ENCODE data around the gene SORCS2. TPM values are rescaled to one million over a fixed set of nuclear protein-coding genes. Genes with fewer than 3 reads are reported as not detected.

SORCS2 gene
- total RNA-seq, 4 donors from 2014 or later, result 0.48 to 1.8 (median 0.68) TPM; not detected in 1

- no peak overlapping the region for H3K4me3 ChIP-seq
- TF ChIP-seq POLR2AphosphoS5 (IDR thresholded peaks at IDR 0.05) (no peak), CTCF (IDR thresholded peaks at IDR 0.05) (no peak), POLR2A (IDR thresholded peaks at IDR 0.05) (no peak), EP300 (IDR thresholded peaks at IDR 0.05; ENCODE audit: low read depth) (no peak)
- intact Hi-C loops (cut with DNase I; ENCODE audit: low total_unique reads), result no loop called here
Observed at GRCh38 chr4:7535094-7535493, 342.8 kb downstream of the SORCS2 start.

GRCh38 chr4:7535619-7536018 is 343.3 kb downstream of the SORCS2 start:
- WGBS, 2 donors (ENCODE audit: low coverage in 1 of 2), result 64 to 100% methylated on average over 2 to 11 of the region's 11 CpGs
- Histone ChIP-seq H3K4me1 (no peaks in the 10 kb centered on the region), H3K27ac (no peak overlapping the region), H3K27me3 (no peaks in the 10 kb centered on the region), H3K4me3 (no peak overlapping the region), H3K36me3 (no peaks in the 10 kb centered on the region), H3K9me3 (no peaks in the 10 kb centered on the region)
- TF ChIP-seq POLR2A (IDR thresholded peaks at IDR 0.05), result no peak
- no peak for TF ChIP-seq CTCF (IDR thresholded peaks at IDR 0.05)
- TF ChIP-seq EP300 (IDR thresholded peaks at IDR 0.05; ENCODE audit: low read depth), result no peak
- TF ChIP-seq POLR2AphosphoS5 (IDR thresholded peaks at IDR 0.05), result no peak
- DNase-seq, result no peak
- in situ Hi-C loops (cut with MboI; ENCODE audit: low pct_ligation_motif_present in 1 of 4, low pct_unique_long_range_greater_than_20kb in 1 of 4, low sequenced_read_pairs in 3 of 4) (no loop called here), intact Hi-C loops (cut with DNase I; ENCODE audit: low total_unique reads) (no loop called here)

More at GRCh38 chr4:7535094-7535493, 342.8 kb downstream of the SORCS2 start:
- WGBS, 2 donors (ENCODE audit: low coverage in 1 of 2), result 87% methylated on average over 10 of the region's 10 CpGs; no CpG with 5 or more reads in 1 of the 2 donors
- in situ Hi-C loops (cut with MboI; ENCODE audit: low pct_ligation_motif_present in 1 of 4, low pct_unique_long_range_greater_than_20kb in 1 of 4, low sequenced_read_pairs in 3 of 4), result no loop called here
- no peak for DNase-seq
- no peaks in the 10 kb centered on the region for H3K4me1 ChIP-seq
- H3K9me3 ChIP-seq, result no peaks in the 10 kb centered on the region
- no peak overlapping the region for H3K27ac ChIP-seq
- no peaks in the 10 kb centered on the region for H3K27me3 ChIP-seq
- no peaks in the 10 kb centered on the region for H3K36me3 ChIP-seq

GRCh38 chr4:7536876-7537275 is 344.5 kb downstream of the SORCS2 start:
- 81% methylated on average over 8 of the region's 8 CpGs; no CpG with 5 or more reads in 1 of the 2 donors for WGBS, 2 donors (ENCODE audit: low coverage in 1 of 2)
- DNase-seq, result no peak
- no peaks in the 10 kb centered on the region for H3K4me1 ChIP-seq
- no peak overlapping the region for H3K27ac ChIP-seq
- H3K9me3 ChIP-seq, result no peaks in the 10 kb centered on the region
- no peaks in the 10 kb centered on the region for H3K27me3 ChIP-seq
- no peak for TF ChIP-seq POLR2A (IDR thresholded peaks at IDR 0.05)
- no peak for TF ChIP-seq EP300 (IDR thresholded peaks at IDR 0.05; ENCODE audit: low read depth)
- TF ChIP-seq CTCF (IDR thresholded peaks at IDR 0.05), result no peak
- no peak for TF ChIP-seq POLR2AphosphoS5 (IDR thresholded peaks at IDR 0.05)
- in situ Hi-C loops (cut with MboI; ENCODE audit: low pct_ligation_motif_present in 1 of 4, low pct_unique_long_range_greater_than_20kb in 1 of 4, low sequenced_read_pairs in 3 of 4), result no loop called here
- no peak overlapping the region for H3K4me3 ChIP-seq
- intact Hi-C loops (cut with DNase I; ENCODE audit: low total_unique reads), result no loop called here
- no peaks in the 10 kb centered on the region for H3K36me3 ChIP-seq

- intact Hi-C loops (cut with DNase I; ENCODE audit: low total_unique reads), result no loop called here
- in situ Hi-C loops (cut with MboI; ENCODE audit: low pct_ligation_motif_present in 1 of 4, low pct_unique_long_range_greater_than_20kb in 1 of 4, low sequenced_read_pairs in 3 of 4), result no loop called here
- no peaks in the 10 kb centered on the region for H3K27me3 ChIP-seq
- TF ChIP-seq POLR2AphosphoS5 (IDR thresholded peaks at IDR 0.05) (no peak), POLR2A (IDR thresholded peaks at IDR 0.05) (no peak)
- no peaks in the 10 kb centered on the region for H3K9me3 ChIP-seq
- no peak for DNase-seq
- H3K27ac ChIP-seq, result no peak overlapping the region
- H3K4me3 ChIP-seq, result no peak overlapping the region
- H3K36me3 ChIP-seq, result no peaks in the 10 kb centered on the region
- H3K4me1 ChIP-seq, result no peaks in the 10 kb centered on the region
- WGBS, 2 donors (ENCODE audit: low coverage in 1 of 2), result 75 to 94% methylated on average over 3 to 8 of the region's 8 CpGs
Observed at GRCh38 chr4:7537853-7538400, 345.6 kb downstream of the SORCS2 start.

GRCh38 chr4:7538518-7538917 is 346.2 kb downstream of the SORCS2 start:
- intact Hi-C loops (cut with DNase I; ENCODE audit: low total_unique reads) (no loop called here), in situ Hi-C loops (cut with MboI; ENCODE audit: low pct_ligation_motif_present in 1 of 4, low pct_unique_long_range_greater_than_20kb in 1 of 4, low sequenced_read_pairs in 3 of 4) (no loop called here)
- no peak overlapping the region for H3K27ac ChIP-seq
- H3K27me3 ChIP-seq, result no peaks in the 10 kb centered on the region
- DNase-seq, result no peak
- H3K4me3 ChIP-seq, result no peak overlapping the region
- no peaks in the 10 kb centered on the region for H3K4me1 ChIP-seq
- no peaks in the 10 kb centered on the region for H3K9me3 ChIP-seq
- WGBS, 2 donors (ENCODE audit: low coverage in 1 of 2), result 81% methylated on average over 8 of the region's 8 CpGs; no CpG with 5 or more reads in 1 of the 2 donors
- no peaks in the 10 kb centered on the region for H3K36me3 ChIP-seq
- TF ChIP-seq CTCF (IDR thresholded peaks at IDR 0.05) (no peak), POLR2AphosphoS5 (IDR thresholded peaks at IDR 0.05) (no peak), POLR2A (IDR thresholded peaks at IDR 0.05) (no peak), EP300 (IDR thresholded peaks at IDR 0.05; ENCODE audit: low read depth) (no peak)
